H1 (cell line): ENCODE measurements around the gene FANCE.

Experiments
- CEBPB ChIP-seq: IDR thresholded peaks from 2 replicates; pipeline ENCODE4 v1.6.1; 2012; ENCODE audit warnings: low read depth, low read length
- ZNF274 ChIP-seq: IDR thresholded peaks from 2 replicates; pipeline ENCODE4 v1.7.0; 2012; ENCODE audit warnings: low read length, borderline replicate concordance; ENCODE audit errors: extremely low read depth
- TF ChIP-seq, protein P1 (sequence below), 3 experiments: IDR thresholded peaks; 1 replicate in 2 of 3; 2 replicates in 1 of 3; pipeline versions ENCODE4 v1.5.1 to v1.6.1; 2011; ENCODE audit warnings: low read length in 3 of 3, mild to moderate bottlenecking in 3 of 3, inconsistent platforms in 2 of 3, low read depth in 1 of 3, moderate library complexity in 1 of 3; ENCODE audit not compliant: insufficient read depth in 1 of 3; ENCODE audit errors: control extremely low read depth in 1 of 3

DNA sequence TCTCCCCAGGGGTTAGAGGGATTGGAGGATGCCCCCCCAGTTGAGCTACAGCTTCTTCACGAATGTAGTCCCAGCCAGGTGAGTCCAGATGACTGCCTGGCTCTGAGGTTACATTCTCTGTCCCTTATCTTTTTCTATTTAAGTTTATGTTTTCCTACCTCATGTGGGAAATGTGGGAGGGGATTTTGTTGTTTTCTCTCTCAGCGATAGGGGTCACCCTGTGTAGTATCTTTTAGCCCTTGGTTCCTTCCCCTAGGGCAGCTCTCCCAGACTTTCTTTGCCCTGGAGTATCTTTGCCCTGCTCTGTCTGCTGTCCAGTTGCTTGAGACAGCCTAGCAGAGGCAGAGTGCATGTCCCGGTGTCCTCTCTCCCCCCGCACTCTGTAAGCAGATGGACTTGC, 5.8 kb downstream of the FANCE start:
- TF ChIP-seq, protein P1, sequence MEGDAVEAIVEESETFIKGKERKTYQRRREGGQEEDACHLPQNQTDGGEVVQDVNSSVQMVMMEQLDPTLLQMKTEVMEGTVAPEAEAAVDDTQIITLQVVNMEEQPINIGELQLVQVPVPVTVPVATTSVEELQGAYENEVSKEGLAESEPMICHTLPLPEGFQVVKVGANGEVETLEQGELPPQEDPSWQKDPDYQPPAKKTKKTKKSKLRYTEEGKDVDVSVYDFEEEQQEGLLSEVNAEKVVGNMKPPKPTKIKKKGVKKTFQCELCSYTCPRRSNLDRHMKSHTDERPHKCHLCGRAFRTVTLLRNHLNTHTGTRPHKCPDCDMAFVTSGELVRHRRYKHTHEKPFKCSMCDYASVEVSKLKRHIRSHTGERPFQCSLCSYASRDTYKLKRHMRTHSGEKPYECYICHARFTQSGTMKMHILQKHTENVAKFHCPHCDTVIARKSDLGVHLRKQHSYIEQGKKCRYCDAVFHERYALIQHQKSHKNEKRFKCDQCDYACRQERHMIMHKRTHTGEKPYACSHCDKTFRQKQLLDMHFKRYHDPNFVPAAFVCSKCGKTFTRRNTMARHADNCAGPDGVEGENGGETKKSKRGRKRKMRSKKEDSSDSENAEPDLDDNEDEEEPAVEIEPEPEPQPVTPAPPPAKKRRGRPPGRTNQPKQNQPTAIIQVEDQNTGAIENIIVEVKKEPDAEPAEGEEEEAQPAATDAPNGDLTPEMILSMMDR (IDR thresholded peaks at IDR 0.05; ENCODE audit: control extremely low read depth in 1 of 3, insufficient read depth in 1 of 3, low read depth in 1 of 3, low read length in 3 of 3), result no peak
- TF ChIP-seq CEBPB, result no peak
- TF ChIP-seq ZNF274, result no peak
